DMS 273 treated with DMSO at 0.1 percent for 48 hours (cell line): ENCODE data around the gene C10orf71.

Experiments
- DNase-seq: peaks from one replicate; lab custom pipeline; 2025; lab: John Stamatoyannopoulos, UW

C10orf71 gene

DNA sequence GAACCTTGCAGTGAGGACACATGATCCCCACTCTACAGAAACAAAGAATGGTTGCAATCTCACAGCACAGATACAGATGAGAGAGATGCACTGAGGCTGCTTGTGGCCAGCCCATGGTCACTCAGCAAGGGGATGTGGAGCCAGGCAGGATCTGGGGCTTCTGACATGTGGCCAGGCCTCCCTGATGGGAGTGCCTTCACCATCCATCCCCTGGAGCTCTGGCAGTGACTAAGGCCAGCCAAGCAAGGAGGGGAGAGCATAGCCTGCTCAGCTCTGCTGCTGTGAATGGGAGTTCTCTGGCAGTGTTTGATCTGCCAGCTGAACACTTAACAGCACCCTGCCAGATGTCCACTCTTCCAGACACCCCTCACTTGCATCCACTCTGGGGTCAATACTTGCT, 19.8 kb downstream of the C10orf71 start:
- DNase-seq, result no peak

- no peak for DNase-seq
These were observed 20.2 kb downstream of the C10orf71 start for GRCh38 chr10:49319206-49319605.

- DNase-seq, result no peak
These were observed 21.2 kb downstream of the C10orf71 start for GRCh38 chr10:49320191-49320590.

- DNase-seq, result no peak
These were observed 22.1 kb downstream of the C10orf71 start for GRCh38 chr10:49321021-49321420.

DNA sequence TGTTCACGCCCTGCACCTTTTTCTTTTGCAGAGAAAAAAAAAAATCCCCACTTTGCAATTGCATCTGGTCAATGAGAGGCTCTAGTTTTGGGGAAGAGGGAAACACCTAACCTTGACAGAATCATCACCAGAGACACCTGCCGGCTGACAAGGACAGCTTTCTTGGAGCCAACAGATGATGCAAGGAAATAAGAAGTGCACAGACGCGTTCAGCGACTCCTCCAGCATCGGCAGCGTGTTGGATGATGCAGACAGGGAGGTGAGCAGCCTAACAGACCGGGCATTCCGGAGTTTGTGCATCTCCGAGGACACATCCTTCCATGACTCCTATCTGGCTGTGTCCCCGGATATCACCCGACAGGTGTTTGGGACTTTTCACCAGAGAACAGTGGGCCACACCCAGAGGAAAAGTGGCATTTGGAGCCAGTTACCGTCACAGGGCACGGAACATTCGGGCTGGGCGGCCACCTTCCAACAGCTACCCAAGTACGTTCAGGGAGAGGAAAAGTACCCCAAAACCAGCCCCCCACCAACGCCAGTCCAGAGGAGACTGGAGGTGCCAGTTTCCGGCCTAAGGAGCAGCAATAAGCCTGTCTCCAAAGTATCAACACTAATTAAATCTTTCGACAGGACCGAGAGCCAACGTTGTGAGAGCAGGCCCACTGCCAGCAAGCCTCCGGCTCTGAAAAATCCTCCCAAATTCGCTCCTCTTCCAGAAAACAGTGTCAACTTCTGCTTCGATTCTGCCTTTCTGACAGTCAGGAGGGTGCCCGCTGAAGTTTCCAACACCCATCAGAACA, 23.6 kb downstream of the C10orf71 start:
- no peak for DNase-seq

DNA sequence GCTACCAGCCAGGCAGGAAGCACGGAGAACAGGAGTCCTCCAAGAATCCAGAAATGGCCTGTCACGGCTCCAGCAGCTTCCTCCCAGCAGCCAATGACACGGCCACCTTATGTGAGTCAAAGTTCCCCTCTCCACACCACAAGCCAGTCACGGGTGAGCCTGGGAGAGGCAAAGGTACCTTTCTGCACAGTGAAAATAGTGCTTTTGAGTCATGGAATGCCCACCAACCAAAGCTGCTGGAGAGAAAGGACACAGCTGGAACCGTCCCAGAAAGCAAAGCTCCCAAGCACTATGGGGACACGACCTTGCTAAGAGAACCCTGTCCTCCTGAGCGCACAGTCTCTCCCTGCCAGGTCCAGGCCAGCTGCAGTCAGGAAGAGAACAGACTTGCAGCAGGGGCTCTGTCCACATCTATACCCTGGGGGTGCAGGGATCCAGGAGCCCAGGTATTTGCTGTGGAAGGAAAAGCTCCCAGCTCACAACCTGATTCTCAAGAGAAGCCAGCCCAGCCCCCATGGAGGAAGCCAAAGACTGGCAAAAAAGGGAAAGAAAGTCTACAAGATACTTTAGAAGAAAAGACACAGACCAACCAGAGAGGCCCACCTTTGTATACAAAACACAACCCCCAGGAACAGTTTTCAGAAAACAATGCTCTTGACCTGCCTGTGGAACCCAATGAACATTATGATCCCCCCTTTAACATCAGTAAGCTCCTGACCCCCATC, 24.4 kb downstream of the C10orf71 start:
- DNase-seq, result no peak

- DNase-seq, result no peak
These were observed 24.9 kb downstream of the C10orf71 start for GRCh38 chr10:49323896-49324270.

GRCh38 chr10:49324711-49325110, 25.7 kb downstream of the C10orf71 start:
- DNase-seq, result no peak

- no peak for DNase-seq
These were observed 26.4 kb downstream of the C10orf71 start for GRCh38 chr10:49325131-49325915.

- no peak for DNase-seq
These were observed 27.2 kb downstream of the C10orf71 start for GRCh38 chr10:49325916-49326783.

DNA sequence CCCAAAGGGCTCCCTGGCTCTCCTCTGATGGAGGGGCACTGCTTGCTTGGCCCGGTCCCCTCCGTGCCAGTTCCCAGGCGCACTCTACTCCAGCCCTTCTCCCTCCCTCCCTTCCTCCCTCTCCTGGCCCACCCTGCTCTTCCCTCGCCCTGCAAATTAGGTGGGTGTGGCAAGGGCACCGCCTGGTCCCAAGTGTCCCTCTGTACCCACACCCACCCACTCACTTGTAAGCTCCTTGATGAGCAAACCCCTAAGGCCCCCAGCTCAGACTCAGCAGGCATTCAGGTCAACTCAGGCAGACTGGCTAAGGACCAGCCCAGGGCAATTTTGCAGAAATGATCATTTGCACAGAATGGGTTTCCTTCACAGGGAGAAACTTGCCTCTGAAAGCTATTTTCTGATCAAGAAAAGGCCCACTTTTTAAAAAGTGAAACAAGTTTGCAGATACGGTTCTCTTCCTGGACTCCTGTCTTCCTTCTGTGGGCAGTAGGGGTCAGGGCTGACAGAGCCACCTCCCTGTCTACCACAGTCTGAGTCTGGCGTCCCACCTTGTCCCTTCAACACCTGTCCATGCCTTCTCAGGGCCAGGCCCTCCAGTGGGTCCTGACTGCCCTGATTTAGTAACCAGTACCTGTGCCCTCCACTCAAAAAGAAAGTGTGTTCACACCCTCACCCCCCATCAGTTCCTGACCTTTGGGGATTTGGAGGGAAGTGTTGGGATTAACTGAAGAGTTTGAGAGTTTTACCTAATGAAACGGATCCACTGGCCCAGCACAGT, 28.3 kb downstream of the C10orf71 start:
- no peak for DNase-seq

- DNase-seq, result no peak
These were observed 29.6 kb downstream of the C10orf71 start for GRCh38 chr10:49328401-49329145.

DNA sequence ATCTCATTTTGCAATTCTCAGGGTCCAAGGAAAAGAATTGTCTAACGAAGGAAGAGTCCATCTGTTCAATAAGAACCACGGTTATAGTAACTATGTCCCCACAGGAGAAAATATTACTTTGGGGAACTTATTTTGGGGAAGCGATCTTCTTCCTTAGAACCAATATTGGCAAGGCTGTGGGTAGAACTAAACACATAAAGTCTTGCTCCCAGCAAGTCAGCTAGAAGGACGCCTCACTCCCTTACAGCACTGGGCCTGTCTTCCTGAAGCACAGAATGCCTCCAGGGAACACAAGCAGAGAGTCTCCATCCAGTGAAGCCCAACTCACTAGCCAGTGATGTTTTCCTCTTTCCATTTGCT, 30.2 kb downstream of the C10orf71 start:
- DNase-seq, result no peak

DNA sequence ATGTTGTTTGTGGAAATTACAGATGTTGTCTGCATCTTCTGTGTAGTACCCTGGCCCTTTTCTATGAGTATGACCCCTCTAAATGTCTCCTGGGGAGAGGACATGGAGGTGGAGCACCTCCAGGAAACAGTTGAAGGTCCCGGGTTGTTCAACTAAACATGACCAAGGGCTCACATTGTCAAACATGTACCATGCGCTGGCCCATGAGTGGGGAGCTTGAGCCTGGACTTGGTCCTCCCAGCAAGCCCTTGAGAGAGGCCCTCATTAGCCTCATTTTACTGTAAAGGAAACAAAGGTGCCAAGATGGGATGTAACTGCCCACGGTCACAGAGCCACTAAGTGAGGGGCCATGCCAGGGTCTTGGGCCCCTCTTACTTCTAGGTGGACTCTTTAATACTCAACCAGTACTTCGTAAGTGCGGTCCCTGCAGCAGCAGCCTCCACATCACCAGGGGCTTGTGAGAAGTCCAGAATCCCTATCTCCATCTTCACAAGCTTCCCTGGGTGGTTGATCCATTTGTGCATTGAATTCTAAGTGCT, 31.2 kb downstream of the C10orf71 start:
- DNase-seq, result no peak

- DNase-seq, result no peak
These were observed 32.5 kb downstream of the C10orf71 start for GRCh38 chr10:49331431-49331830.

DNA sequence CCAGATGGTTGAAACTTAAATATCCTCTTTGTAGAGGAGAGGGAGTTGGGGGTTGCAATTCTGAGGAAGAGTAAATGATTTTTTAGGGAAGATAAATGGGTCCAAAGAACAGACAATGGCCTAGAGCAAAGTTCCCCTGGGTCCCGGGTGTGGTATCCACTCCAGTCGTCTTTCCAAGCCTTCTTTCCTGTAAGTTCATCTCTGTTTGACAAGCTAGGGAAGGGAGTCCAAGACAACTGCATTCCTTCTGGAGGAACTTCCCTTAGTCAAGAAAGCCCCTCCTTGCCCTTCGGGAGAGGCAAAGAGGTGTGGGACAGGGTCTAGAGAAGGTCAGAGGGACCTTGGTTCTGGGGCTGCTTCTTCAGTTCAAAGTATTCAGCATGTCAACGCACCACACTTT, 33.4 kb downstream of the C10orf71 start:
- no peak for DNase-seq

- no peak for DNase-seq
These were observed 33.8 kb downstream of the C10orf71 start for GRCh38 chr10:49332768-49333167.

DNA sequence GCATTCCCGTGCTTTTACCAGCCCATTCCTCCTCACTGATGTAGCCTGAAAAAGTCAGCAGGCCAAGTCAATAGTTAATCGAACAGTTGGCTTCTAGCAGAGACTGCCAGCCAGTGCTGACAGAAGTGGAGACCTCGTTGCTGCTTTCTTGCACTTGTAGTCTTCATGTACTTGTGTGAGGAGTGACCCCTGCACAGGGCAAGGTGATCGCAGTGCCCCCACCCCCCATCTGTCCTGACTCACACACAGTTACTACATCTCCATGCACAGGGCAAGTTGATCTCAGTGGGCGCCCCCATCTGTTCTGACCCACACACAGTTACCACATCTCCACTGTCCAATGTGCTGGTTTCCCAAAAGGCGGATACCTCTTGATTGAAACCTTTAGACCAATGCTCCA, 34.2 kb downstream of the C10orf71 start:
- DNase-seq, result no peak

- DNase-seq, result no peak
These were observed 36.0 kb downstream of the C10orf71 start for GRCh38 chr10:49334964-49335363.

GRCh38 chr10:49335364-49335972, 36.5 kb downstream of the C10orf71 start:
- DNase-seq, result no peak
